IMR-90 (cell line): ENCODE measurements around the gene TGFB2. TPM values are rescaled to one million over a fixed set of nuclear protein-coding genes. Genes with fewer than 3 reads are reported as not detected.

ENCODE experiments used
- ATAC-seq: fragments of 200-7000 bp; cut with Tn5 transposase; 2 replicates; pipeline ENCODE4 v1.9.1; 2020; ENCODE audit warnings: low read depth, mild to moderate bottlenecking, moderate library complexity
- BruUV-seq: library from RNA; stranded (reverse); fragments of 400-500 nt; replicated peaks from 2 replicates; lab custom pipeline; 2021; lab: Mats Ljungman, UMichigan
- CTCF ChIA-PET: fragments of 300-600 bp; formaldehyde crosslinking; extraction: SDS; loops from one replicate; lab custom pipeline; 2021; ENCODE audit warnings: antibody characterized with exemption; lab: Yijun Ruan, JAX
- POLR2A ChIA-PET: fragments of 300-600 bp; sonication (Branson Sonifier 250); formaldehyde crosslinking; loops from one replicate; lab custom pipeline; 2022; ENCODE audit warnings: antibody characterized with exemption; ENCODE audit not compliant: unreplicated experiment; lab: Charles Lee
- DNase-seq: peaks from one replicate; pipeline ENCODE4 v3.0.0; 2013
- H2AFZ ChIP-seq: replicated peaks from 2 replicates; pipeline ENCODE3; 2013; ENCODE audit warnings: low read length, mild to moderate bottlenecking; ENCODE audit not compliant: poor library complexity
- H2AK5ac ChIP-seq: 2 replicates; pipeline ENCODE4 v1.6.1; 2013; ENCODE audit warnings: low read depth, low read length, inconsistent platforms
- H2AK9ac ChIP-seq: replicated peaks from 2 replicates; pipeline ENCODE3; 2013; ENCODE audit warnings: mild to moderate bottlenecking, low read depth, low read length, moderate library complexity; ENCODE audit not compliant: poor library complexity
- H2BK120ac ChIP-seq: 2 replicates; pipeline ENCODE4 v1.6.1; 2013; ENCODE audit warnings: low read depth, low read length, inconsistent platforms
- H2BK15ac ChIP-seq: 3 replicates; pipeline ENCODE4 v1.6.1; 2013; ENCODE audit warnings: low read depth, low read length, inconsistent platforms
- H2BK20ac ChIP-seq: 2 replicates; pipeline ENCODE4 v1.6.1; 2013; ENCODE audit warnings: low read depth, mild to moderate bottlenecking, inconsistent platforms, low read length, moderate library complexity
- H2BK5ac ChIP-seq: 2 replicates; pipeline ENCODE4 v1.6.1; 2013; ENCODE audit warnings: mild to moderate bottlenecking, low read depth, low read length, inconsistent platforms; ENCODE audit not compliant: poor library complexity, severe bottlenecking
- H3K14ac ChIP-seq: replicated peaks from 2 replicates; pipeline ENCODE4 v1.6.1; 2013; ENCODE audit warnings: low read depth, low read length, inconsistent platforms
- H3K18ac ChIP-seq: 2 replicates; pipeline ENCODE4 v1.6.1; 2013; ENCODE audit warnings: low read depth, low read length, control low read depth
- H3K23ac ChIP-seq: 2 replicates; pipeline ENCODE4 v1.6.1; 2013; ENCODE audit warnings: low read depth, low read length, inconsistent platforms
- H3K27ac ChIP-seq: 2 replicates; pipeline ENCODE4 v1.5.1; 2013; ENCODE audit warnings: mild to moderate bottlenecking, control low read depth, low read length; ENCODE audit not compliant: insufficient read depth
- H3K27me3 ChIP-seq: 2 replicates; pipeline ENCODE4 v1.6.1; 2013; ENCODE audit warnings: low read length; ENCODE audit not compliant: control insufficient read depth, insufficient read depth
- H3K36me3 ChIP-seq: 2 replicates; pipeline ENCODE4 v1.6.1; 2013; ENCODE audit warnings: low read length, mixed read lengths; ENCODE audit not compliant: control insufficient read depth, insufficient read depth
- H3K4ac ChIP-seq: 2 replicates; pipeline ENCODE4 v1.6.1; 2013; ENCODE audit warnings: low read depth, low read length, inconsistent platforms
- H3K4me1 ChIP-seq: 2 replicates; pipeline ENCODE4 v1.6.1; 2013; ENCODE audit warnings: low read length, mixed read lengths; ENCODE audit not compliant: control insufficient read depth, insufficient read depth
- H3K4me2 ChIP-seq: 2 replicates; pipeline ENCODE4 v1.6.1; 2013; ENCODE audit warnings: low read depth, mild to moderate bottlenecking, control low read depth, low read length, moderate library complexity
- H3K4me3 ChIP-seq: 2 replicates; pipeline ENCODE4 v1.5.1; 2013; ENCODE audit warnings: low read depth, mild to moderate bottlenecking, control low read depth, low read length, moderate library complexity; ENCODE audit not compliant: insufficient read depth
- H3K56ac ChIP-seq: 2 replicates; pipeline ENCODE4 v1.6.1; 2013; ENCODE audit warnings: low read length, inconsistent platforms; ENCODE audit not compliant: insufficient read depth; ENCODE audit errors: extremely low read depth
- H3K79me1 ChIP-seq, 2 experiments: 2 replicates each; pipeline ENCODE4 v1.6.1; 2013; ENCODE audit warnings: low read length in 2 of 2, inconsistent platforms in 1 of 2, low read depth in 1 of 2
- H3K9ac ChIP-seq: 2 replicates; pipeline ENCODE4 v1.6.1; 2013; ENCODE audit warnings: low read depth, low read length, control low read depth
- H3K9me1 ChIP-seq: 2 replicates; pipeline ENCODE4 v1.6.1; 2013; ENCODE audit warnings: low read length, inconsistent platforms; ENCODE audit not compliant: insufficient read depth
- H3K9me3 ChIP-seq: 2 replicates; pipeline ENCODE4 v1.6.1; 2013; ENCODE audit warnings: low read length; ENCODE audit not compliant: control insufficient read depth, insufficient read depth
- H4K20me1 ChIP-seq: 2 replicates; pipeline ENCODE4 v1.6.1; 2013; ENCODE audit warnings: low read length, inconsistent platforms; ENCODE audit not compliant: insufficient read depth
- H4K5ac ChIP-seq: 2 replicates; pipeline ENCODE4 v1.6.1; 2013; ENCODE audit warnings: mild to moderate bottlenecking, low read depth, low read length, control low read depth
- H4K8ac ChIP-seq, 2 experiments: 2 replicates each; pipeline ENCODE4 v1.6.1; 2013; ENCODE audit warnings: low read depth in 2 of 2, low read length in 2 of 2, control low read depth in 1 of 2, inconsistent platforms in 1 of 2
- H4K91ac ChIP-seq: 2 replicates; pipeline ENCODE4 v1.6.1; 2013; ENCODE audit warnings: low read depth, low read length, inconsistent platforms; ENCODE audit not compliant: insufficient read depth
- ELK1 ChIP-seq: fragments of 150-350 bp; IDR thresholded peaks from 2 replicates; pipeline ENCODE4 v1.6.1; 2016; ENCODE audit warnings: low read depth, mild to moderate bottlenecking, low read length, moderate library complexity, borderline replicate concordance
- NFE2L2 ChIP-seq: fragments of 150-350 bp; IDR thresholded peaks from 2 replicates; pipeline ENCODE4 v1.6.1; 2016; ENCODE audit warnings: low read depth, mild to moderate bottlenecking, low read length
- WGBS, 2 experiments: methylation state at CpG; one replicate each; pipeline versions ENCODE4 v1.1.5 to v1.1.7; 2013; ENCODE audit warnings: missing lambda C conversion rate in 2 of 2; ENCODE audit not compliant: insufficient read length in 1 of 2; ENCODE audit errors: extremely low coverage in 2 of 2; 5-methylcytosine and 5-hydroxymethylcytosine counted together
- dilution Hi-C: fragments of 300-500 bp; cut with HindIII; formaldehyde crosslinking; loops from one replicate; pipeline ENCODE4 v1.14.3; 2018; ENCODE audit warnings: low sequenced_read_pairs; ENCODE audit not compliant: unreplicated experiment
- in situ Hi-C: fragments of 300-500 bp; cut with MboI; formaldehyde crosslinking; loops from 3 replicates; pipeline ENCODE4 v1.14.3; 2019; ENCODE audit warnings: low sequenced_read_pairs, inconsistent platforms, mixed read lengths
- intact Hi-C: fragments of 100-400 bp; cut with micrococcal nuclease; formaldehyde crosslinking; loops from 2 replicates; pipeline ENCODE4 v1.10.0; 2022
- polyA plus RNA-seq, 3 experiments: library from polyadenylated mRNA; depleted of rRNA; stranded (reverse); fragments of >200 nt; gene quantifications; 2 replicates each; pipeline ENCODE4 v1.2.3, GENCODE V29; 2012; ENCODE audit warnings: low replicate concordance in 1 of 3
- total RNA-seq: library from RNA; depleted of rRNA; stranded (reverse); fragments of >200 nt; gene quantifications from 2 replicates; pipeline ENCODE4 v1.2.3, GENCODE V29; 2012

The TGFB2 gene
- total and polyA plus RNA-seq, 2 of the 4 experiments (the other 2 are of a cell fraction), result 3.7 to 3.8 TPM

- no peak overlapping the region; a peak in 1 of 4 replicates for H4K8ac ChIP-seq
- no peak overlapping the region for H2AK5ac ChIP-seq
- TF ChIP-seq ELK1 (no peak), NFE2L2 (no peak)
- H3K4me2 ChIP-seq, result no peak overlapping the region
- H3K4ac ChIP-seq, result no peak overlapping the region
- no peak overlapping the region for H3K56ac ChIP-seq
- no peak overlapping the region for H3K14ac ChIP-seq
- H3K9me3 ChIP-seq, result no peaks in the 10 kb centered on the region
- no CpG with 5 or more reads among the region's 6 CpGs for WGBS, 2 experiments
- ChIA-PET CTCF (interaction anchor here (0.5 kb wide), 1 partner anchor 642 kb away, joined by 4 read pairs; no protein-coding TSS in a partner anchor), POLR2A (interaction anchor here (0.5 kb wide), 1 partner anchor 10 kb away, joined by 6 read pairs; no protein-coding TSS in a partner anchor)
- H2AFZ ChIP-seq, result no peak overlapping the region
- no peaks in the 10 kb centered on the region for H3K9me1 ChIP-seq
- peaks cover 2% of the 10 kb centered on the region; the same call in 1 of the 2 replicates for H3K4me1 ChIP-seq
- no peaks in the 10 kb centered on the region for H4K20me1 ChIP-seq
- no peak overlapping the region for H4K91ac ChIP-seq
- H2BK5ac ChIP-seq, result no peak overlapping the region
- H2BK20ac ChIP-seq, result no peak overlapping the region
- no TSS peak for BruUV-seq
- H2BK15ac ChIP-seq, result no peak overlapping the region
- no peak overlapping the region for H4K5ac ChIP-seq
- intact Hi-C loops (no loop called here), dilution Hi-C loops (no loop called here), in situ Hi-C loops (no loop called here)
- no peaks in the 10 kb centered on the region for H3K27me3 ChIP-seq
- no peak overlapping the region for H3K9ac ChIP-seq
- H3K23ac ChIP-seq, result no peak overlapping the region
- no peak overlapping the region for H3K18ac ChIP-seq
- DNase-seq (no peak), ATAC-seq (no peak)
- no peak overlapping the region for H3K27ac ChIP-seq
- no peaks in the 10 kb centered on the region for H3K36me3 ChIP-seq
- H3K79me1 ChIP-seq, result peaks cover 4 to 12% of the 10 kb centered on the region in 2 experiments; a peak in 2 of 4 replicates
- H2BK120ac ChIP-seq, result no peak overlapping the region
- no peak overlapping the region for H2AK9ac ChIP-seq
- H3K4me3 ChIP-seq, result no peak overlapping the region
Observed at GRCh38 chr1:218305472-218306064, 39.6 kb upstream of the TGFB2 start.
